HG02870 (cell line): Measurements from ENCODE around the gene PDC.
"Not testable (repeated sequence)": the region's sequence is repeated elsewhere in the genome, so short reads cannot be mapped to it uniquely, and the experiment has no call there.

Source experiments
- ATAC-seq: cut with Tn5 transposase; IDR thresholded peaks from one replicate; pipeline ENCODE4 v1.9.1; 2021; ENCODE audit warnings: mild to moderate bottlenecking, moderate library complexity; ENCODE audit not compliant: unreplicated experiment

Gene PDC

DNA sequence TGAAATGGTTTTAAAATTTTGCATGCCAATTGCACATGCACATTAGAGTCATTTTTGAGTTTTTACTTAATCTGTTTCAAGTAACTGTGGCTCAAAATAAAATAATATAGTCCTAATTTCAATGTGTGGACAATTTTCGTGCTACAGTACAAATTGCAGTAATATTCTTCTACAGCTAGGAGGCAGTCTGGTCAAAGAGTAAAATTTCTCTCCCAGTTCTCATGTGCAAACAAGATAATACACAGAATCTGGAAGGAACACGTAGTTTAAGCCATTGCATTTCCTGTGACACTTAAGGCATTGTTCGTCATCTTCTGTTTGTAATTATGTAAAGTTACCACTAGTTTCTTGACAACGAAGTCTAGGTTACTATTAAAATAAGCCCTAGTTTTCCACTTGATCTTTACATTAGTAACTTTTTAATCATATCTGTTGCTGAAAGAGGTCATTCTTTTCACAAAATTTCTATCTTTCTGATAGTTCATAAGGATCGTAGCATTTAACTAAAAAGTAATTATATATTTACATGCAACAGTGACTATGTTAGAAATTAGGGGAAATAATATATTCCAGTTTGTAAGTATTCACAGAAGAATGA lies 56.4 kb downstream of the PDC start:
- ATAC-seq = no peak

DNA sequence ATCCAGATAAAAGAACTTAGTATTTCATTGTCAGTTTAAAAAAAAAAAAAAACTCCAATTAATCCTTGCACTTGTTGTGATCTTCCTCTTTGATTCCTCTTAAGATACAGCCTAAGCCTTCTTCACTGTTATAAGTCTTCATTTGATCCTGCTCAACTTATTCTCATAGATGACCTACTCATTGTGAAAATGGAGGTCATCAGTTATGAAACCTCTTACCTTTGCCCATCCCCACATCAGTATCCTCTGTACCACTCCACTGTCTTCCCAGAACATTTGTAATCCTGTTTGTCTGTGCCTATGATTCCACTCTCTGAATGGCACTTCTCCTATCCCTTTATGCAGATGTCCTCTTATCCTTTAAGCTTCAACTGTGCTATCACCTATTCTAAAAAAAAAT lies 57.3 kb downstream of the PDC start:
- no peak for ATAC-seq

DNA sequence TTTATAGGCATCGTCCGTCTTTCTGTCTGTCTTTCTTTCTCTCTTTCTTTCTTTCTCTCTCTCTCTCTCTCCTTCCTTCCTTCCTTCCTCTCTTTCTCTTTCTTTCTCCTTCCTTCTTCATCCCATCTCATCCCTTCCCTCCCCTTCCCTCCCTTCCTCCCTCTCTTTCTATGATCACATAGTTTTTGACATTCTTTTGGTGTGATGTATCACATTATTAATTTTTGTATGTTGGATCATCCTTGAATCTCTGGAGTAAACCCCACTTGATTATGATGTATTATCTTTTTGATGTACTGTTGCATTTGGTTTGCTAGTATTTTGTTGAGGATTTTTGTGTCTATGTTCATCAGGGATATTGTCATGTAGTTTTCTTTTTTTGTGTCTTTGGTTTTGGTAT lies 59.5 kb downstream of the PDC start:
- ATAC-seq = not testable (repeated sequence)
